ENCODE results near the gene LRSAM1.
A peak's percentile ranks its signal among the peaks of the same experiment; 100 is the strongest.

Gene LRSAM1

DNA sequence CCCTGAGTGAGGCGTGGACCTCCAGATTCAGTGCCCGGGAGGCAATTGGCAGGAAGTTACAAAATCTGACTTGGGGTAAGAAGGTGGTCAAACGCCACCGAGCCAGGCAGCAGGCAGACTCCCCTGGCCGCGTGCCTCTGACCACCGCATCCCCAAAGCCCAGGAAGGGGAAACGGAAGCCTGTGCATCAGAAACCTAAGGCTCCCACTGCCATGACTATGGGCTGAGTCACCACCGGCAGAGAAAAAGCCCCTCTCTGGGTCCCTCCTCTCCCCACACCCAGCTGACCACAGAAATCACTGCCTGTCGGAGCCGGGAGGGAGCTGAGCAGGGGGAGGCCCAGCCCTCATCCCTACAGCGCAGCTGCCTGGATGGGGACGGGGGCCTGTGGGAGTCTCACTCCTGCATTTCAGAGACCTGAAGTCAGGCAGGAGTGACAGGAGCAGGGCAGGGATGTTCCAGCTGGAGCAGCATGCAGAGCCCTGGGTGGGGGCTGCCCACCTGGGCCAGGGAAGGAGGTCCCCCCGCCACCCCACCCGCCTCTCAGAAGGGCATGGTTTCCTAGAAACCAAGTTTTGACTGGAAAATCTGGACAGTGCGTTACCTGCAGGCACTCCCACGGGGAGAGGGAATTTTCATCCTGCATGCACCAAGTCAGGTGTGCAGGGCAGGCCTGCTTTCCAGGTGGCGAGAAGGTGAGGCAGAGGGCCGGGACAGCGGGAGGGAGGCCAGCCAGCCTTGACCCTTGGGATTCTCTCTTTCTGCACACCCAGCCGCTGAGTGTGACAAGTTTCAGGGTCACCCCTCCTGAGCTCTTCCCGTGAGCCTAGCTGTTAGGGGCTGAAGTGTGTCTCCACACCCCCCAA lies 68.2 kb downstream of the LRSAM1 start:
- peak; percentile 66 for DNase-seq

DNA sequence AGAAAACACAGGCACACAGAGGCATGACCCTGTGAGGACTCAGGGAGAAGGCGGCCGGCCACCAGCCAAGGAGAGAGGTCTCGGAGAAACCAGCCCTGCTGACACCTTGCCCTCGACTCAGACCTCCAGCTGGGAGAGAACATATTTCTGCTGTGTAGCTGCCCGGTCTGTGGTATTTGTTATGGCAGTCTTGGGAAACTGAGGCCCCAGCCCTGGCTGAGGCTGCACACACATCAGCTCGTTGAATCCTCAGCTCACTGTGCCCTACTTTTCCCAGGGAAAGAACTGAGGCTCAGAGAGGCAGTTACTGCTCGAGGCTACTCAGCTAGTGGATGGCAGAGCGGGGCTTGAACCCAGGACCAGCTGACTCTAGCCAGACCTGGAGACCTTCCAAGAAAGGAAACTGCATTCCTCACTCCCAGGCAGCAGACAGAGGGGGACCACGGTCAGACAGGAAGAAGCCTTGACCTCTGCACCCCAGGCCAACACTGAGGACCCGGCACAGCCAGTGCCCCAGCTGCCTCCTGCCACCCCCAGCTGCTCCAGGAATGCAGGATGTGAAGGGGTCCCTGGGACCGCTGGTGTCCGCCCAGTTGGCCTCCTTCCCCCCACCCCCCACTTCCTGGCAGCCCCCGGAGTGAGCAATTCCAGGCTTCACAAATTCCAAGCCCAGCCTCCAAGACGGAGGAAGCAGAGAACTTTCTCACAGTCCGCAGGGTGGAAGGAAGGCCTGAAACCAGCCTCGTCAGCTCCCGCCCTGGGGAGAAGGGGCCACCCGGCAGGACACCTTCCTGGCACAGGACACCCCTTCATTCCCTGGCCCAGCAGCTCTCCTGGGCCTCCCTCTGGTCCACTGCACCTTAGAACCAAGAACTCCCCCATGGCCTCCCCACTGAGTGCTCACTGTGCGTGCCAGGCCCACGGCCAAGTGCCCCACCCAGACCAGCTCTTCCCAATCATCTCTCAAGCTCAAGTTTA lies 69.9 kb downstream of the LRSAM1 start:
- DNase-seq, result no peak

DNA sequence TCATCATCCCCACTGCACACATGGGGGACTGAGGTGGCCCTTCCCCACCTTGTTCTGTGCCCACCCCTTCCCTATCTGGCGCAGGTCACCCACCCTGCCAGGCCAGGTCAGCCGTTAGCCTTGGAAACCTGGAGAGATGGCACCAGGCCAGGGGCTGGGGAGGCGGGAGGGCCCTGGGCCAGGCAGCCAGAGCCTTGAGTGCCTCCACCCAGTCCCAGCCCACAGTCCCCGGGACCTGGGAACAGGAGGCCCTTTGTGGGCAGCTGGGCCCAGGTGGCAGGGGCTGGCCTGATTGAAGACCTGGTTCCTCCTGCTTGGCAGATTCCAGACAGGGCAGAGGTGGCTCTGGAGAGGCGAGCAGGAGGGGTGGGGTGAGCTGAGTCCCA lies 70.6 kb downstream of the LRSAM1 start:
- no peak for DNase-seq

DNA sequence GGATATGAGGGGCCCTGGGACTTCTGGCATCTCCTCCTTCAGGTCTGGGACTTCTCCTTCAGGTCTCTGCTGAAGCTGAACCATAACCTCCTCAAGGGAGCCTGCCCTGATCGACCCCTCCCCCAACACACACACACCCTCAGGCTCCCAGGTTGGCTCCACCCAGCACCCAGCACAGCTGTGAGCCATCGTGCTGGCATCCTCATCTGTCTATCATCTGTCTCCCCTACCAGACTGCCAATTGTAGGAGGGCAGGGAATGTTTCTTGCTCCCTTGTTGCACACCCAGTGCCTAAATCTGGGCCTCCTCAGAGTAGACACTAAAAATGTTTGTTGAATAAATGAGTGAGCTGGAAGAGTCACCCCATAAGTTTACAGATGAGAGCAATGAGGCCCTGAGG lies 71.4 kb downstream of the LRSAM1 start:
- DNase-seq, result no peak

DNA sequence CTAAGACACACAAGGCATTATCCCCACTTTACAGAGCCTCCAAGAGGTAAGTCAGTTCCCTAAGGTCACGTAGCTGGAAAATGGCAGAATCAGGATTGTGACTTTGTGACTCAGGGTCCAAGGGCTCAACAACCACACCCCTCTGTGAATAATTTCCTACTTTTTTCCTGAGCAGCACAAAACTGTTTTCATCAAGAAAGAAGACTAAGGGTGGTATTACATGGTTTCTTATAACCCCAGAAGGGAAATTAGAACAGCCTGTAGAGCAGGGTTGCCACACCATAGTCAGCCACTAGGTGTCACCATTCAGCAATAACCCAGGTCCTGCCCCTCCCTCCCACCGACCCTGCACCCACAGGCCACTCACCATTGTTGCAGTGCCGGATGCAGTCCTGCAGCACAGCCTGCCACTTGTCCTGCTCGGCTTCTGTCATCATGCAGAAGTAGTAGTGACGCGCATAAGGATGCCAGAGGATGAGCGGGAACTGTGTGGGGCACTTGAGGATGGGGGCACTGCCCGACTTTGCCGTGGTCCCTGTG lies 72.1 kb downstream of the LRSAM1 start:
- DNase-seq, result peak; percentile 68

DNA sequence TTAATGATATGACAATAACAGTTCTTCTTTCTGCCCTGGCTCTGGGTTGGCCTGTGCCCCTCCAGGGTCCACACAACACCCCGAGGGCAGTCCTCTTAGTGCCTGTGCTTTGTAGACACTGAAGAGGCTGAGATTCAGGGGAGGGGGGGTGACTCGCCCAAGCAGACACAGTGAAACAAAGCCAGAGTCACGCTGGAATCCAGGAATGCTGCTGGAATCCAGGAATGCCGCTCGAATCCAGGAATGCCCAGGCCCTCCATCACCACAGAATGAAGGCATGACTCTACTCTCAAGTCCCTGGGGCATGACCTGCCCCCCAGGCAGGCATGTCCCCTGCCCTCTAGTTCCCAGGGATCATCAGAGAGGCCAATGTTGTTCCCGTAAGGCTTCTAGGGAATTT lies 73.1 kb downstream of the LRSAM1 start:
- no peak for DNase-seq

DNA sequence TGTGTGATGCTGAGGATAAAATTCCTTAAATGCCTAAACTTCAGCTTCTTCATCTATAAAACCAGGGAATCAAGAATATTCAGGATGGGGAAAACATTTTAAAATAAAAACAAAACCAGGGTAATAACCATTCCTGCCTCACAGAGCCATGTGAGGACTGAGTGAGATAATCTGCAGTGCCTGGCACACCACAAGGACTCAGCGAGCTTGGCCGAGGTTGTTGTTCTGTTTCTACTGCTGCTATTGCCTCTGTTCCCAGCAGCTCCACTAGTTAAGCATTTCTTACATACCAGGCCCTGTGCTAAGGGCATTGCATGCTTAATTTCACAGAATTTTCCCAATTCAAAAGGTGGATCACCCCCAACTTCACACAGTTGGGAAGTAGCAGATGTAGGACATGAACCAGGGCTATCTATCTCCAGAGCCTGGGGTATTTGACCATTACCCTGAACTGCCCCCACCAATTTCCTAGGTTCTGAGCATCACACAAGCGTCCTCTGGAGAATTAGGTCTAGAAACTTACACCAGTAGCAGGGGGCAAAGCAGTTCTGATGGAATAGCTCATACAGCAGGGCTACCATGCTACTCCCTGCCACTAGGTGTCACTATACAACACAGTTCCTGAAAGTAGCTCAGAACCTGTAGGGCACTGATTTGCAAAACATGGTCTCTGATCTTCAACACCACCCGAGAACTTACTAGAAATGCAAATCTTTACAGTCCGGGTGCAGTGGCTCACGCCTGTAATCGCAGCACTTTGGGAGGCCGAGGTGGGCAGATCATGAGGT lies 74.3 kb downstream of the LRSAM1 start:
- DNase-seq, result peak; percentile 32

DNA sequence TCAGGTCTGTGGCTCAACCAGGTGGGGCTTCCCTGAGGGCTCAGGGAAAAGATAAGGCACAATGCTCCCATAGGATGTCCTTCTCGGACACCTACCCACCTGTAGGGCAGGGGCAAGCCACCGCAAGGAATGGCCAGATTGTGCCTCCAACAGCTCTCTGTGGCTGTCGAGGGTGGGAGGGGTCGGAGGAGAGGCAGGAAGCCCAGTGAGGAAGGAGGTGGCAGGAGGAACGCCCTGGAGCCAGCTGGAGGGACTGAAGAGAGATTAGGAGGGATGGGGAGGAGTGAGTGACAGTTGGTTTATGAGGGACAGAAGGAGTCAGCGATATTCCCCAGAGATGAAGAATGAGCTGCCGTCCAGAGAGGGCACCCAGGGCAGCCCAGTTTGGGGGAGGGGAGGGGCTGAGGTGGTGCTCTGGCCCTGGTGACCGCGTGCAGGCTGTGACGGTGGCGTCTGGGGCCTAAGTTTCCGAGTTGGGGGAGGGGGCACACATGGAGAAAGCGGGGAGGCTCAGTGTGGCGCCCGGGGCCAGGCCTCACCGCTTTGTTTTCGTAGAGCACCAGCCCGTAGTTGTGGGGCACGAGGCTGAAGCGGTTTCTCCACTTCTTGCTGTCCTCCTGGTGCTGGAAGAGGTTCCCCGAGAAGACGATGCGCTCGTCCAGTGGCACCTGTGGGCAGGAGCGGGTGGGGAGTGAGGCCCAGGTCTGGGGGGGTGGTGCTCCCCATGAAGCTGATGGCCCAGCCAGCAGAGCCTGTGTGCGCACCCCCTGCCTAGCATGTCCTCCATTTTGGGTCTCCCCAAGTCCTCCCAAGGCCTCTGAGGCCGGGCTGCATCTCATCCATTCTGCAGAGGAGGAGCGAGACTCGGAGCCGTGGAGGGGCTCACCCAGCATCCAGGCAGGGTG lies 75.6 kb downstream of the LRSAM1 start:
- no peak for DNase-seq

DNA sequence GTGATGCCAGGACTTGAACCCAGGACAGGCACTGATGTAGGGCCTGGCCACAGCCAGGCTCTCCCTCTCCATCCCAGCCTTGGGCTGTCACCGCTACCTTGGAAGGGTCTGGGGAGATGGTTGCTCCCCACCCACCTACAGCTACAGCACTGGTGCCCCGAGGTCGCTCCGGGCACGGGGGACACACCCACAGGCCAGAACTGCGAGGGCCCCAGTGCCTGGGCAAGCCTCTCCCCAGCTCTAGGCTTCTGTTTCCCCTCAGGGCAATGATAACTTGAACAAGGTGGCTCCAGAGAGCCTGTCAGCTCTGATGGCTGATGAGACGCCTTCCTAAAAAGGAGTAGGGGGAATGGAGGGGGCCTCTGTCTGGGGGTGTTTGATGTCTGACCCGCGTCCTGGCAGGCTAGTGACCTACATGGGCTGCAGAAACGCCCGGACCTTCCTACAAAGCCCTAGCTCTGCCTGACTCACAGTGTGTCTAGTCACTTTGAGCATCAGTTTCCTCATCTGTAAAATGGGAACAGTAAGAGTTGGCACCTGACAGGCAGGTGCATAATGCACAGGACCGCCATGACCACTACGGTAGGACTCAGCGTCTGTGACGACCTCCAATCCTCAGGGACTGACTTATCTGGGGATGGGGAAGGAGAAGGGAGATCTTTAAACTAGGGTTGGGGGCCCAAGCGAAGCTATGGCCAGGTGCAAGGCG lies 76.4 kb downstream of the LRSAM1 start:
- no peak for DNase-seq

DNA sequence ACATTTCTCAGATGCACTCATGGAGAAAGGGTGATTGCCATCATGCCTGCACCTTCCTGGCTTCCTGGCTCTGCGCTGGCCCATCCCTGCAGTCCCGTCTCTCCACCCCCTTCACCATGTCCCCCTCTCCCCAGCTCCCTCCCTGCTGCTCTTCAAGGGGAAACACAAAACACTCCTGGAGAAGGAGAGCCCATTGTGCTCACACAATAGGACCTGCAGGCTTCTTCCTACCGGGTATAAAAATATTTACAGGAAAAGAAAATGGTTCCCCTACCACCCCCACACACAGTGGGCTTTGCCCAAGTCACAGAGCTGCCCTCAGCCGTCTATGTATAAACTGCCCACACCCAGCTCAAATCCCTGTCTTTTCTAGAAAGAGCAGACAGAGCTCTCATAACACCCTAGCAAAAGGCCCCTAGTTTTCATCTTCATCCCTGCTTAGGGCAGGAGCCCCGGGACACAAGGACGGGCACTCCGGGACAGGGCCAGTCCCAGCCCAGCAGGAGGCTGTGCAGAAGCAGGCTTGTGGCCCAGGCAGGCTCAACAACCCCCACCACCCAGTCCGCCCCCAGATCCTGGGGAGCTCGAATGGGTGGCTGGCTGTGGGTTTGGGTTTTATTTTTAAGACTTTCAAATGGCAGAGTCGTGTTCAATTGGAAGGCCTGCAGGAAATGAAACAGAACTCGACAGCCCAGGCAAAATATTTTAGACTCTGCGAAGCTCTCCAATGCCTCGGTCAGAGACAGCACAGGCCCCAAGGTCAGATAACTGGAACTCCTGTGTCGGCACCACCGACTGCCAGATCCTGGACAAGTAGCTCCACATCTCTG lies 77.3 kb downstream of the LRSAM1 start:
- DNase-seq, result no peak

DNA sequence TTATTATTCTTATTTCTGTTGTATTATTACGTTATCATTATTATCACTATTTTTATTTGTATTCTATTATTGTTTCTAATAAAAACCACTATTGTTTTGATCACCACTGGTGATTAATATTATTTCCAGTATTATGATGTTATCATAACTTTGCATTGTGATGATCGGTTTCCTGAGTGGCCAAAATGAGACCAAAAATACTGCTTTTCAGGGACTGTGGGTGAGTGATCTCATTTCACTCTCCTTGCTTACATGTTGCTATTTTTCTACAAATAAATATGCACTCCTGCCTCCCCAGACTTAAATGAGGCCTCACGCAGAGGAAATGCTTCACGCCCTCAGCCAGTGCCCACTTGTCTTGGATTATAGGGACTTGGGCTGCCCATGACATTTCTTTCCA lies 78.4 kb downstream of the LRSAM1 start:
- no peak for DNase-seq

DNA sequence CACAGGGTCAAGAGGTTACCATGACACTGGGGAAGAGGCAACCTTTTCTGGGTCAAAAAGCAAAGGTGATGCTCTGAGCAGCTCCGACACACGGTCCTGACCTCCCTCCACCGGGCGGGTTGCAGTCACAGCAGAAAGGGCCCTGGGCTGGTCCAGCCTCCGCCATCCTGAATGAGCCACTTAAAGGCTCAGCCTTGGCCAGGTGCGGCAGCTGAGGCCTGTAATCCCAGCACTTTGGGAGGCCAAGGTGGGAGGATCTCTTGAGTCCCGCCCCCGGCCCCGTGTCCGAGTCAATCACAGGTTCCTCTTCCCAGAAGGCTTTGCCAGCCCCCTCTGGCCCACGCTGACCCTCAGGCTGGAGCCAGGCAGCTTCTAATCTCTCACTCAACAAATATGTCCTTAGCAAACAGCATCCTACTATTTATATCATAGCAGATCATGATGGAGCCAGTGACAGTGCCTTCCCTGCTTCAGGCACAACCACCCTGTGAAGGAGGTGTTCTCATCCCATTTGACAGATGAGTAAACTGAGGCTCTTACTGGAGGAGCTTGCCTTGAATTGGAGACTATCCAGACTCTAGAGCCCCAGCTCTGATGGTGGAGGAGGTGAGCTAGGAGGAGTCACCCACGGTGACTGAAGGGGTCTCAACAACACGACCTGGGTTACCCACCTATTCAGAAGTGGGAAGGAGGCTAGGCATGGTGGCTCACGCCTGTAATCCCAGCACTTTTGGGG lies 79.1 kb downstream of the LRSAM1 start:
- DNase-seq, result no peak

DNA sequence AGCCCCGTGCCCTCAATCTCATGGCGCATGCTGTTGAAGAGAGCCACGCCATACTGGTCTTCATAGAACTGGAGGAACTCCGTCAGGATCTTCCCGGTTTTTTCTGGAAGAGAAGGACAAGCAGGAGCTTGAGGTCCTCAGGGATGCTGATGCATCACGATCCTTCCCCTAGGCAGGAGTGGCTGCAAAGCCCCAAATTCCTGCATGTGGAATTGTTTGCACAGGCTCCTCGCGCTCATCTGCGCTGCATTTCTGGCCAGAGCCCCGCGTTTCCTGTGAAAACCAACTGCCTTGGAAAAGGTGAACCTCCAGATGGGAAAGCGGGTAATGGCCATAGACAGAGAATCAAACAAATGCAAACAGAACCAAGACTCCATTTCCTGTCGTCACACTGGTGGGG lies 80.4 kb downstream of the LRSAM1 start:
- no peak for DNase-seq

DNA sequence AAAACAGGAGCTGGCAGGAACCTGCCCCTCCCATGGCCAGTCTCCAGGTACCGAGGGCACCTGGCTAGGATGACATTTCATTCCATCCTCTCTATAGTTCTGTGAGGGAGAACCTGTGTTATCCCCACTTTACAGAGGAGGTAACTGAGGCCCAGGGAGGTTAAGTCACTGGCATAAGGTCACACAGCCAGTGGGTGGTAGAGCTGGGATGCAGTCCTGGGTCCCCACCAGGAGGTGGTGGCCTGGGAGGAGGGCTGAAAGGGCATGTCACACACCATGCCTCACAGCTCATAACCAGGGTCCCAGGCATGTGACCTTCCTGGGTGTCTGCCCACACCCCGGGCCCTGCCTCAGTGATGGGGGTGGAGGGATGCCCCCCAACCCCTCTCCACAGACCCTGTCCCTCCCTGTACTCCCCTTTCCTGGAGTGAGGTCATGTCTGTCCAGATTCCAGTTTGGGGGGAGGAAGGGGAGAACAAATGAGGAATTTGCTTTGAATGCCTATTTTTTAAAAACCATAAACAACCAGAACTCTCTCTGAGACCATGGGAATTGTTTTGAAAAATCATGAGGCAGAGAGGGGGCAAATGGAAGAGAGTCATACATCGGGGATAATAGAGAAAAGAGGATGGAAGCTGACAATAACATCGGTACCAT lies 83.1 kb downstream of the LRSAM1 start:
- DNase-seq, result no peak

DNA sequence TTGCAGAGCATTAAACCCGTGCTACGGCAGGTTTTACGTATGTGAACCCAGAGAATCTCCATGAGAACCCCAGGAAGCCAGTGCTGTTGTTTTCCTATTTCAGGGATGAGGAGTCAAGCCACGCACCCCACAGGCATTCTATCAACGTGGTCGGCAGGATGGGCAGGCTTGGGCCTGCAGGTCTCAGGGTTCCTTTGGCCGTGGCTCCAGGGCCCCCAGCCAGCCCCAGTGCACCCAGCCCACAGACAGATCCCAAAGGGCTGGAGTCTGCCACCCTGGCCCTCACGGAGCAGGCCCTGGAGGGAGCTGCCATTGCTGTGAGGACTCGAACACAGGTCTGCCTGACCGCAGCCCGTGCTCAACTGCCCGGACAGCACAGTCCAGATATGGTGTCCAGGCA lies 83.6 kb downstream of the LRSAM1 start:
- no peak for DNase-seq

DNA sequence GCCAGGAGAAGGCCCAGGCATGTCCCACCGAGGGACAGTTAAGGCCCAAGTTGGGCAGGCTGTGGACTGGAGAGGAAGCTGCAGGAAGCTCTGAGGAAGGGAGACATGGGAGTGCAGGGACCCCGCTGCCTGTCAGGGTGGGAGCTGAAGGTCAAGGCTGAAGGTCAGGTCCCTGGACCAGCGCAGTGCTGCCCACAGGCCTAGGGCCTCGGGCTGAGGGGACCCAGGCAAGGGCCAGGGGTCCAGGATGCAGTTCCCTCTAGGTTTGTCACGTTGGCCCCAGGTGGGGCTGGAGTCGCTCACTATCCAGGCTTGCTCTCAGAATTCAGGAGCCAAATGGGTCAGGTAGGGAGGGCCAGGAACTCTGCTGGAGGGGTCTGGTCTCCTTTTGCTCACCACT lies 84.1 kb downstream of the LRSAM1 start:
- DNase-seq, result no peak

DNA sequence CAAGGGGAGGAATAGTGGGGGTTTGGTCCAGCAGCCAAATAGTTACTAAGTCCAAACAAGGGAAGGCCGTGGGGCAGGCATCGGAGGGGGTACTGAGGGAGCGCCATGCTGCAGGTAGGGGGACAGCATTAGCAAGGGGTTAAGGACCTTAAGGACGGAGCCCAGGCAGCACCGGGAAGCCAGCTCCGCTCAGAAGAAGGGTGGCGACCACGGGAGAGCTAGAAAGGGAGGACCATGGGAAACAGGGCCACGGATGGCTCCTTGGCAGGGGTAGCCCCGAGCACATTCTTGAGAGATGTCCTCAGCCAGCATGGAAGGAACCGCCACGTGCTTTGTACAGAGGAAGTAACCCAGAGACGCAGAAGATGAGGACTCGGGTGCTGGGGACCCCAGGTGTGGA lies 84.5 kb downstream of the LRSAM1 start:
- no peak for DNase-seq

DNA sequence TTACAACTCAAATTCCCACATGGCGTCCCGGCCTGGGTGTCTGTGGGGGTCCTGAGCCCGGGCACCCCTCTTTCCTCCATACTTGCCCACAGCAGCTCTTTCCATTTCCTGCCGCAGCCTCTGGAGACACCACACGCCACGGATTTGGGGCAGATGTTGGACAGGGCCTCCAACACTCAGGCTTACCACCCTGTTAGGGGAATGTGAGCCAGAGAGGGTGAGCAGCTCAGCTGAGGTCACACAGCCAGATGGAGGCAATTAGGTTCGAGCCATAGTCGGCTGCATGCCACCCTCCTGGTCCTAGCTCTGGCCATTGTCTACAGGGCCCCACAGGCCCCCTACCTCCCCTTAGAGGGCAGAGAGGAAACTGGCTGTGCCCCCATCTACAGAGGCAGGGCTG lies 85.2 kb downstream of the LRSAM1 start:
- DNase-seq, result no peak

DNA sequence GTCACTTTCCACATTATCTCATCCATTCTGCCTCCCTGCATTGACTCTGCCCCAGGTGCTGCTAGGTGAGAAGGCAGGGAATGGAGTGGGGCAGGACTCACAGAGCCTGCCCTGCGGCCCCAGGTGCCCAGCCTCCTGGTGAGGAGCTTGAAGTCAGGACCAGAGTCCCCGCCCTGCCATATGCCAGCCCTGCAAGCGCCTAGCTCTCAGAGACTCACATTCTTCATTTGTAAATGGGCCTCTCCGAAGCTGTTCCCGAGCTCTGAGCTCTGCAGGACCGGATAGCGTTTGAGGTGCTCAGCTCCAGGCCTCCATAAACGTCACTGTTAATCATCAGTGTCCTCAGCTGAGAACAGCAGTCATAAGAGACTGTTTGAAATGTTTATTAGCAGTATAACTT lies 85.7 kb downstream of the LRSAM1 start:
- no peak for DNase-seq
